BJ (cell line): ENCODE data around the gene WDR59. TPM values are rescaled to one million over a fixed set of nuclear protein-coding genes. Genes with fewer than 3 reads are reported as not detected.

ENCODE experiments used
- CTCF ChIA-PET: fragments of 350-600 bp; formaldehyde crosslinking; extraction: SDS; loops from one replicate; lab custom pipeline; 2021; ENCODE audit warnings: antibody characterized with exemption, inconsistent platforms; lab: Yijun Ruan, JAX
- POLR2A ChIA-PET: fragments of 300-600 bp; sonication (Branson Sonifier 250); formaldehyde crosslinking; extraction: SDS; loops from one replicate; lab custom pipeline; 2021; ENCODE audit warnings: antibody characterized with exemption; lab: Charles Lee
- DNase-seq: peaks from one replicate; pipeline ENCODE4 v3.0.0-alpha.2; 2011; ENCODE audit warnings: low read depth
- H3K27me3 ChIP-seq: 2 replicates; pipeline ENCODE4 v1.6.0; 2011; ENCODE audit warnings: low read length; ENCODE audit not compliant: control insufficient read depth, insufficient read depth
- H3K36me3 ChIP-seq: 2 replicates; pipeline ENCODE4 v1.5.1; 2011; ENCODE audit warnings: low read length; ENCODE audit not compliant: control insufficient read depth, insufficient read depth
- H3K4me3 ChIP-seq: 2 replicates; pipeline ENCODE4 v1.5.1; 2011; ENCODE audit warnings: low read depth, mild to moderate bottlenecking, control low read depth, low read length
- polyA plus RNA-seq: library from polyadenylated mRNA; depleted of rRNA; stranded (reverse); fragments of >200 nt; gene quantifications from 2 replicates; pipeline ENCODE4 v1.2.3, GENCODE V29; 2011
- TF ChIP-seq, protein P1 (sequence below): IDR thresholded peaks from 2 replicates; pipeline ENCODE4 v1.5.1; 2011; ENCODE audit warnings: low read depth, mild to moderate bottlenecking, control low read depth, inconsistent platforms, low read length, moderate library complexity; ENCODE audit not compliant: insufficient read depth

Gene WDR59
- polyA plus RNA-seq, 1 experiment, result 47.5 TPM

DNA sequence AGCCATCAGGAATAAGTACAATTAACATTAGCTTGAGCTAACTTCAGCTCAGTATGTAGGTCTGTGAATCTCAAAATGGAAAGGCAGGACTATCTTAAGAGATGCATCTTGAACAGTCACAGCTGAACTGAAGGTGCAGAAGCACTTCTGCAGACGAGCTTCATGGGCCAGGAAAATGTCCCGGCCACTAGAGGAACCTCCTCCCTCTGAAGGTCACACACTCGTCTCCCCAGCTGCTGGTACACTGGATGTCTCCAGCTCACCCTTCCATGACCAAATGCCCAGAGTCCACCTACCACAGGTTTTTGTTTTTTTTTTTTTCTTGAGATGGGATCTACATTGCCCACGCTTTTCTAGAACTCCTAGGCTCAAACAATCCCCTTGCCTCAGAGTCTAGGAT, 33.2 kb downstream of the WDR59 start:
- no peak overlapping the region for H3K4me3 ChIP-seq
- CTCF ChIA-PET, result interaction anchor here (0.9 to 1.4 kb wide), 3 partner anchors 89 to 160 kb away, joined by 3 to 4 read pairs (median 4); no protein-coding TSS in a partner anchor
- peaks cover 15% of the 10 kb centered on the region for H3K36me3 ChIP-seq
- no peak for DNase-seq
- POLR2A ChIA-PET, result no interaction called here
- TF ChIP-seq, protein P1, sequence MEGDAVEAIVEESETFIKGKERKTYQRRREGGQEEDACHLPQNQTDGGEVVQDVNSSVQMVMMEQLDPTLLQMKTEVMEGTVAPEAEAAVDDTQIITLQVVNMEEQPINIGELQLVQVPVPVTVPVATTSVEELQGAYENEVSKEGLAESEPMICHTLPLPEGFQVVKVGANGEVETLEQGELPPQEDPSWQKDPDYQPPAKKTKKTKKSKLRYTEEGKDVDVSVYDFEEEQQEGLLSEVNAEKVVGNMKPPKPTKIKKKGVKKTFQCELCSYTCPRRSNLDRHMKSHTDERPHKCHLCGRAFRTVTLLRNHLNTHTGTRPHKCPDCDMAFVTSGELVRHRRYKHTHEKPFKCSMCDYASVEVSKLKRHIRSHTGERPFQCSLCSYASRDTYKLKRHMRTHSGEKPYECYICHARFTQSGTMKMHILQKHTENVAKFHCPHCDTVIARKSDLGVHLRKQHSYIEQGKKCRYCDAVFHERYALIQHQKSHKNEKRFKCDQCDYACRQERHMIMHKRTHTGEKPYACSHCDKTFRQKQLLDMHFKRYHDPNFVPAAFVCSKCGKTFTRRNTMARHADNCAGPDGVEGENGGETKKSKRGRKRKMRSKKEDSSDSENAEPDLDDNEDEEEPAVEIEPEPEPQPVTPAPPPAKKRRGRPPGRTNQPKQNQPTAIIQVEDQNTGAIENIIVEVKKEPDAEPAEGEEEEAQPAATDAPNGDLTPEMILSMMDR, result no peak
- no peaks in the 10 kb centered on the region for H3K27me3 ChIP-seq

- peaks cover 12% of the 10 kb centered on the region for H3K36me3 ChIP-seq
Measured at GRCh38 chr16:74951206-74951605, 33.7 kb downstream of the WDR59 start.

DNA sequence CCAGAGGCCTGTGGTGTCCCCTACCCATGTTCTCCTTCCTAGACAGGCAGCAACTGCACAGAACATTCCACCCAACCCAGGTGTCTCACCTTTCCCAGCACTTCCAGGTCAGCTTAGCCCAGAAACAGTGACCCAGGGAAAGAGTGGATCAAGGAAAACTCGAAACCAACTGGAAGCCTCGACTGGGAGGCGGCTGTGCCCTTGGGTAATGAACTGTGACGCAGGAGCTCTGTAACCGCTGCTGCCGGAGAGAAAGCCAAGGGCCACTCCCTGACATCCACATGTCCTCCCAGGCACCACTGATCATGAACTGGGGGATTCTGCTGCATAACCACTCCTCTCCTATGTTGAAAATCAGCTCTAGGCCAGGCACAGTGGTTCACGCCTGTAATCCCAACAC, 34.4 kb downstream of the WDR59 start:
- no peak for DNase-seq
- TF ChIP-seq, protein P1, result no peak
- H3K4me3 ChIP-seq, result no peak overlapping the region
- H3K27me3 ChIP-seq, result no peaks in the 10 kb centered on the region
- ChIA-PET CTCF (no interaction called here), POLR2A (no interaction called here)
- H3K36me3 ChIP-seq, result peaks cover 10% of the 10 kb centered on the region

More at GRCh38 chr16:74951206-74951605, 33.7 kb downstream of the WDR59 start:
- TF ChIP-seq, protein P1, result no peak
- ChIA-PET CTCF (interaction anchor here (1.0 to 1.4 kb wide), 2 partner anchors 157 to 160 kb away, joined by 4 read pairs; no protein-coding TSS in a partner anchor), POLR2A (no interaction called here)
- no peaks in the 10 kb centered on the region for H3K27me3 ChIP-seq
- no peak overlapping the region for H3K4me3 ChIP-seq
- no peak for DNase-seq

DNA sequence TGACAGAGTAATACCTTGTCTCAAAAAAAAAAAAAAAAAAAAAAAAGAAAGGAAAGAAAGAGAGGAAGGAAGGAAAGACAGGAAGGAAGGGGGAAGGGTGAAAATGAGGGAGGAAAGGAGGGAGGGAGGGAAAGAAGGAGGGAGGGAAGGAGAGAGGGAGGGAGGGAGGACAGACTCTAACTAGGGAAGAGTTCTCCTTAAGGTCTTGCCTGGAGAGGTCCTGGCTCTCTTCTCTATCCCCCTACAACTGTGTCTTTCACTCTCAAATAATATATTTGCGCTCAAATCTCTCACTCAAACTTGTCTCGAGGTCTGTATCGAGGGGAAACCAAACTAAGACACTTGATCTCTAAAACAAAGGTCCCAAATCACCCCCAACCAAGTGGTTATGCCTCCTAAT, 35.6 kb downstream of the WDR59 start:
- Histone ChIP-seq H3K36me3 (peaks cover 14% of the 10 kb centered on the region), H3K4me3 (no peak overlapping the region), H3K27me3 (no peaks in the 10 kb centered on the region)
- TF ChIP-seq, protein P1, result no peak
- no peak for DNase-seq
- POLR2A ChIA-PET, result no interaction called here
- CTCF ChIA-PET, result interaction anchor here (0.6 kb wide), 1 partner anchor 21 kb away, joined by 5 read pairs; no protein-coding TSS in a partner anchor

DNA sequence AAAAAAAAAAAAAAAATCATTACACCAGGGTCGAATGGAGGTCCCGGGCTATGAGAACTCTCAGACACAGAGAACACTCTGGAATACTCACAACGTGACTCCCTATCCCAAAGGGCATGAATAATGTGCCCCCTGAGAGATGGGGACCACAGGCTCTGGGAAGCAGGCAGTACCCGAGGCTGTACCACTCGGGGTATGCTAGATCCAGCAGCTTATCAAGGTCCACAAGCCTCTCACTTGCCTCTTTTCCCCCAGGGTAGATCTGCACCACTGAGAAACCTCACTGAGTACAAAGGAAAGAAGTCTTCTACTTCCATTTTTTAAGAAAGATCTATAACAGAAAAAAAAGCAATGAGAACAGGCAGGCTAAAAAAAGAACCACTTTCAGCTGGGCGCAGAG, 40.5 kb downstream of the WDR59 start:
- DNase-seq, result no peak
- Histone ChIP-seq H3K36me3 (peaks cover 12% of the 10 kb centered on the region), H3K4me3 (no peak overlapping the region), H3K27me3 (no peaks in the 10 kb centered on the region)
- CTCF ChIA-PET, result interaction anchor here (1.3 kb wide), 1 partner anchor 9 kb away, joined by 3 read pairs; no protein-coding TSS in a partner anchor
- TF ChIP-seq, protein P1, result no peak
- POLR2A ChIA-PET, result no interaction called here
